PFSK-1 (cell line): Measurements from ENCODE around the gene FAR2.

ENCODE experiments used
- FOXP2 ChIP-seq: optimal IDR thresholded peaks from 2 replicates; pipeline ENCODE3; 2011; ENCODE audit warnings: borderline replicate concordance, control low read depth, inconsistent platforms; ENCODE audit not compliant: insufficient read depth; ENCODE audit errors: extremely low read length, extremely low read depth
- POLR2AphosphoS5 ChIP-seq: IDR thresholded peaks from 2 replicates; pipeline ENCODE4 v1.6.1; 2012; ENCODE audit warnings: low read depth, mild to moderate bottlenecking, control low read depth, low read length, moderate library complexity
- REST ChIP-seq, 2 experiments: IDR thresholded peaks; 2 replicates each; pipeline versions ENCODE4 v1.6.1 to v1.8.0; 2011 to 2012; ENCODE audit warnings: low read depth in 2 of 2, low read length in 2 of 2, control low read depth in 1 of 2, inconsistent platforms in 1 of 2, mild to moderate bottlenecking in 1 of 2, moderate library complexity in 1 of 2; ENCODE audit not compliant: insufficient read depth in 1 of 2
- SIN3A ChIP-seq: IDR thresholded peaks from 2 replicates; pipeline ENCODE4 v1.6.1; 2012; ENCODE audit warnings: mild to moderate bottlenecking, low read length, moderate library complexity, borderline replicate concordance; ENCODE audit not compliant: insufficient read depth
- TAF1 ChIP-seq: IDR thresholded peaks from 2 replicates; pipeline ENCODE4 v1.6.1; 2012; ENCODE audit warnings: low read length, control low read depth, borderline replicate concordance; ENCODE audit not compliant: insufficient read depth

Gene FAR2

GRCh38 chr12:29171421-29172258 lies 22.6 kb downstream of the FAR2 start:
- TF ChIP-seq FOXP2 (no peak), SIN3A (no peak), TAF1 (no peak), REST (IDR thresholded peaks at IDR 0.05; ENCODE audit: insufficient read depth in 1 of 2, low read depth in 2 of 2, low read length in 2 of 2) (no peak), POLR2AphosphoS5 (no peak)

- TF ChIP-seq FOXP2, result no peak
These were observed 27.9 kb downstream of the FAR2 start for GRCh38 chr12:29176941-29177340.

- TF ChIP-seq POLR2AphosphoS5, result no peak
- no peak for TF ChIP-seq SIN3A
- TF ChIP-seq FOXP2, result no peak
- no peak for TF ChIP-seq REST (IDR thresholded peaks at IDR 0.05; ENCODE audit: insufficient read depth in 1 of 2, low read depth in 2 of 2, low read length in 2 of 2)
- TF ChIP-seq TAF1, result no peak
These were observed 38.7 kb downstream of the FAR2 start for GRCh38 chr12:29187756-29188155.

GRCh38 chr12:29191267-29191850 lies 42.3 kb downstream of the FAR2 start:
- TF ChIP-seq REST (IDR thresholded peaks at IDR 0.05; ENCODE audit: insufficient read depth in 1 of 2, low read depth in 2 of 2, low read length in 2 of 2), result no peak
- TF ChIP-seq POLR2AphosphoS5, result no peak
- TF ChIP-seq TAF1, result no peak
- no peak for TF ChIP-seq FOXP2
- no peak for TF ChIP-seq SIN3A

GRCh38 chr12:29198901-29199300 lies 49.8 kb downstream of the FAR2 start:
- TF ChIP-seq POLR2AphosphoS5 (no peak), TAF1 (no peak), REST (IDR thresholded peaks at IDR 0.05; ENCODE audit: insufficient read depth in 1 of 2, low read depth in 2 of 2, low read length in 2 of 2) (no peak), SIN3A (no peak), FOXP2 (no peak)
